ENCODE measurements around the gene DHX9.

The DHX9 gene

DNA sequence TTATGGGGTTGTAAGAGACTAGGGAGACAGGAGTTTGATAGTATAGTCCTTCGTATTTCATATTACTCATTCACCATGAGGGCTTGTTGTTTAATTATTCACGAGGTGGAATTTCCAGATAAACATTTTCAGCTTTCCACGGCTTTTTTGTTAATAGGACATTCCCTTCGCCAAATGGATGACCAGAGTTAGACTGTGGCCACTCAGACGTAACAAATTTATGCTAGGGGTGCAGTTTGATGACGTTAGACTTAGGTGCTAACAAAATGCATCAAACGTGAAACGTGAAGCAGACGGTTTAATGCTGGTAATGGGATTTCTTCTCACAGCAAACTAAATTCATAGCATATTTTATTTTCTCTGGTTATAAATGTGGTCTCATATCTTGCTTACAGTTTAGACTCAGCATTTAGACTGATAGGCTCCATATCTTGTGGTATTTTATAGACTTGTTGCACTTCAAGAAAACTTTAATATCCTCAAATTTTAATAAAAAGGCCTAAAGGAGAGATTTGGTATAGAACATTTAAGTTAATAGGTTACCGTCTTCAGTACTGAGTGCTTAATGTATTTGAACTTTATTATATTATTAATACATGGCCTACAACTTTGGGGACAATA, 2.3 kb downstream of the DHX9 start:
- peak; percentile 27 for DNase-seq (ENCODE audit: low spot score)

DNA sequence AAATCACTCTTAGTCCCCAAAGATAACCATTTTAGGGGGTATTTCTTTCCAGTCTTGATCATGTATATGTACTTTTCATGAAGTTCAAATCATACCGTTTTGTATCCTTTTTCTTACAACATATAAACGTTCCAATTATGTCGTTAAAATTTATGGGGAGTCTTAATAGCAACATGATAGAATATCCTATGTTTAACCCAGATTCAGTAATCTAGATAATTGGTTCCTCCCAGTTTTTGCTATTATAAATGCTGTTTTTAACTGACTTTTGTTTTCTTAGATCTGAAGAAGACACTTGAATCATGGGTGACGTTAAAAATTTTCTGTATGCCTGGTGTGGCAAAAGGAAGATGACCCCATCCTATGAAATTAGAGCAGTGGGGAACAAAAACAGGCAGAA, 3.1 kb downstream of the DHX9 start:
- DNase-seq (ENCODE audit: low spot score) = no peak

DNA sequence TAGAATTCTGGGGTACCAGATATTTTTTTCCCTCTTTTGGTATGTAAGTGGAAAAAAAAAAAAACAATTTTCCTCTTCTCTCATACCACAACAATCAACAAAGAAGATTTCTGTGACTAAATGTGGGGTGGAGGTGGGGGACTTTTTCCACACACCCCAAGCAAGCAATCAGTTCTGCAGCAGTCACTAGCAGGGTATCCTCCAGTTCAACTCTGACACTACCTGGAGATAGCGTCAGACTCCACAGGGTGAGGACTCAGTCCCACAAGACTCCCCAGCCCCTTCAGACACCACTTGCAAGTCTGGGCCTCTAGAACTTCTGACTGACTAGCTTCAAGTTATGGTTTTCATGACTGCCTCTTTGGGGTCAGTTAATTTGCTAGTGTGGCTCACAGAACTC, 6.2 kb downstream of the DHX9 start:
- DNase-seq (ENCODE audit: low spot score) = no peak

DNA sequence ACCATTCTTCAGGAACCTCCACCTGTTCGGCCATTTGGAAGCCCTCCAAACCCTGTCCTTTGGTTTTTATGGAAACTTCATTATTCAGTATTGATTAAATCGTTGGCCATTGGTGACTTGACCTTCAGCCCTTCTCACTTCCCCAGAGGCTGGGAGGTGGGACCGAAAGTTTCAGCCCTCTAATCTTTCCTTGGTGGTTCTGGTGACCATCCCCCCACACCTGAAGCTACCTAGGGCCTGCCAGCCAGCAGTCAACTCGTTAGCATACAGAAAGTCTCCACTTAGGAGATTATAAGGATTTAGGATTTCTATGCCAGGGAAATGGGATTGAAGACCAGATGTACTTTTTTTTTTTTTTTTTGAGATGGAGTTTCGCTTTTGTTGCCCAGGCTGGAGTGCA, 6.7 kb downstream of the DHX9 start:
- DNase-seq (ENCODE audit: low spot score) = no peak

DNA sequence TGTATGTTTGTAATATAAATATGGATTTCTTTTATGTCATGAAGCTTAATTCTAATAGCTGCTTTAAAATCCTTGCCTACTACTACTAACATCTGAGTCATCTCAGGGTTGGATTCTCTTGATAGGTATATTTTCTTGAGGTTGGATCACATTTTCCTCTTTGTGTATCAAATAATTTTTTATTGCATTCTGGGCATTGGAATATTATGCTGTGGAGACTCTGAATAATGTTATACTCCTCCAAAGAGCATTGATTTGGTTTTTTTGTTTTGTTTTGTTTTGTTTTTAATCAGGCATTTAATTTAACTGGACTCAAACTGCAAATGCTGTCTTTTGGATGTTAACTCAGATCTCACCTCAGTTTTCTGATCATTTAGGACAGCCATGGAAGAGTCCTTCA, 8.0 kb downstream of the DHX9 start:
- no peak for DNase-seq (ENCODE audit: low spot score)

DNA sequence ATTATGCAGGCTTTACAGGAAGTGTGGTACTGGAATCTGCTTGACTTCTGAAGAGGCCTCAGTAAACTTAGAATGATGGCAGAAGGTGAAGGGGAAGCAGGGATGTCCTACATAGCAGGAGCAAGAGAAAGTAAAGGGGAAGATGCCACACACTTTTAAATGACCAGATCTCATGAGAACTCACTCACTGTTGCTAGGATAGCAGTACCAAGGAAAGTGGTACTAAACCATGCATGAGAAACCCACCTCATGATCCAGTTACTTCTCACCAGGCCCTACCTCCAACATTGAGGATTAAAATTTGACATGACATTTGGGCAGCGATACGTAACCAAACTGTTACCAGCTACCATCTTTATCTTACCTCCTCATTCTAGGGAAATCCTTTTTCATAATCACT, 9.6 kb downstream of the DHX9 start:
- DNase-seq (ENCODE audit: low spot score) = no peak

DNA sequence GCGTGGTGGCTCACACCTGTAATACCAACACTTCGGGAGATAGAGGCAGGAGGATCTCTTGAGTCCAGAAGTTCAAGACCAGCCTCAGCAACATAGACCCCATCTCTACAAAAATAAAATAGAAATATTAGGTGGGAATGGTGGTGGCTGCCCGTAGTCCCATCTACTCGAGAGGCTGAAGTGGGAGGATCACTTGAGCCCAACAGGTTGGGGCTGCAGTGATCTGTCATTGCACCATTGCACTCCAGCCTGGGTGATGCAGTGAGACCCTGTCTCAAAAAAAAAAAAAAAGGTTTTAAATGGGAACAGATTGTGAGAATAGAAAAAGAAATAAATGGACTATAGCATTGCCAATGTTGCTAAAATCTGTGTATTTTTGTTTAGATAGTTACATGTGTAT, 11.2 kb downstream of the DHX9 start:
- no peak for DNase-seq (ENCODE audit: low spot score)

DNA sequence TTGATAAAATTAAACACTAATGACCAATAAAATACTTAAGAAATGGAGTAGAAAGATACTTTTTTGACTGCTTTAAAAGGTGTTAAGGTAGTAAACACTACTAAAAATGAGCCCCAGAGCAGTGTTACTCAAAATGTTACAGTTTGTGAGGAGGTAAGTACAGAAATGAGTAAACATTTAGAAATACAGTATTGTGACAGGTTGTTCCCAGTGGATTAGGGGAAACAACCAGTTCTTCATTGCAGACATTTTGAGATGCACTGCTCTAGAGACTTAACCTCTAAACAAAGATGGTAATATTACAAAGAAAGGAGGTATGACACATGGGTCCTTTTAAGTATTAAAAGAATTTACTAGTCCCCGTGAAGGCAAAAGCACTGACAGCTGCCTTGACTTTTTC, 12.7 kb downstream of the DHX9 start:
- DNase-seq (ENCODE audit: low spot score) = peak; percentile 22

DNA sequence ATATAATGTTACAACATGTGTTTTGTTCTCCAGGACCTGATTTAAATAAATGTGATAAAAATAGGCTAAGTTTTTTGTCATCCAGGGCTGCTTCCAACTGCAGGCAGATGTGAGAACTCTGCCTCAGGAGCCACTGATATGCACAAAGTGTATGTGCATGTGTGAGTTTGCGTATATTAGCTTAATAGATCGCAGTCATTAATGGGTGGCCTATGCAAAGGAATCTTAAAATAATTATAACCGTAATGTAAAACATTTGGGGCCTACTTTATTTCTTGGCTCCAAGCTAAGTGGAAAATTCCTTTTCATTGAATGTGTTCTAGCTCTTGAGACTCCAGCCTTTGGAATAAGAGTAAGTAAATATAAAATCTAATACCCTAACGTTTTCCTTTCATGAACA, 16.8 kb downstream of the DHX9 start:
- no peak for DNase-seq (ENCODE audit: low spot score)

DNA sequence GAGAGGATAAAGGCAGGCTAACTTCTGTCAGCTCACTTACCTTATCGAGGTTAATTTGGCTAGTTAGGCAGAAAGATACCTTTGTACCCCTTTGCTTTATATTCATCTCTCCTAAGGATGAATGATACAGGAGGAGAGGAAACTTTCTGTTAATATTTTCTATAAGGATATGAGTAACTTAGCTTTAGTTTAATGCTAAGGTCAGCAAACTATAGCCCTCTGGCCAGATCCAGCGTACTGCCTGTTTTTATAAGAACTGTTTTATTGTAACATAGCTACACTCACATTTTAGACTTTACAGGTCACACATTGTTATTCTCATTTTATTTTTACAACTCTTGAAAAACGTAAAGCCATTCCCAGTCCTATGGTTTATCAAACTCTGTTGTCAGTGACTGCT, 18.1 kb downstream of the DHX9 start:
- no peak for DNase-seq (ENCODE audit: low spot score)

DNA sequence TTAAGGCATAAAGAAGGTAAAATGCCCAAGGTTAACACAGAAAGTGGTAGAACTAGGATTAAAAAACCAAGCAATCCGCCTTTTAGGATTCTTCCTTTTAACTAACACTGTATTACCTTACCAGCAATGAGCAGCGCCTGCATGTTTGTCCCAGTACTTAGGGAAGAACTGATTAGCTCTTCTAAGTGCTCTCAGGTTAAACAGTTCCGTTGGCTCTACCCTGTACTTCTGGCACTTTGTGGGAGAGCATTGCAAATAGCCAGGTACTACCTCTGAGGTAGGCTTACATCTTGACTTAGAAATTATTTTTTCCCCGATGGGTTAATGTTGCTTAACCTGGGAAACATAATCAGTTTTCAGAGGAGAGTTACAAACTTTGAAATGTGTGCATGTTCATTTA, 21.5 kb downstream of the DHX9 start:
- no peak for DNase-seq (ENCODE audit: low spot score)

DNA sequence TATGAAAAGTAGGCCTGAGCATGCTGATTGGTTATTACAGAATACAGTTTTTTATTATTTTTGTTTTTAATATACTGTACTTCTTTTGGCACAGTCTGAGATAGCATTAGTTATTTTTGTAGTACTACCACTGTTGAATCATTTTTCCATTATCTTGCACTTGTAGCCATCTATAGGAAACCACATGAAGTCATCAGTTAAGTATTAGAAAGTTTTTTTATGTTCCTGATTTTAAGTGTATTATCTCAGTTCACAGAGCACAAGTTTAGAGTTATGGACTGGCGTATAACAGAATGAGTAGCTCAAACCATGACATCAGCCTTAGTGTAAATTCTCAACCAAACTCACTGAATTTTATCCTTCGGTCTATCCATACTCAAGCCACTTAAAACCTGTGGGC, 22.8 kb downstream of the DHX9 start:
- peak; percentile 28 for DNase-seq (ENCODE audit: low spot score)

DNA sequence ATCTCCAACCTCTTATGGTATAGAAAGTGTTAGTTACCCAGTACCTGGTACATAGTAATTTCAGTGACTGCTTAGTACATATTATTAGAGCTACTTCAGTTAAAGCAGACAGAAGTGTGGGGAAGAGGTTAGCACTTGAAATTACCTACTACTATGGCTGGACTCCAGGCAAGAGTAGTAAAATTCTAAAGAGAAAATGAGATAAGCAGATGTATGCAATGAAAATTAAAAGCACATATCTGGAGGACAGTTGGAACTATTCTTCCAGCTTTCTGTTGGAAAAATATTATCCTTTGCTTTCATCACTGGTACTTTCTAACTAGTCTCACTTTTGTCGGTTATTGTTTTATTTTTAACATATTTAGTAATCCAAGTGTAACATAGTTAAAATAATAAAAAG, 23.7 kb downstream of the DHX9 start:
- DNase-seq (ENCODE audit: low spot score) = no peak

DNA sequence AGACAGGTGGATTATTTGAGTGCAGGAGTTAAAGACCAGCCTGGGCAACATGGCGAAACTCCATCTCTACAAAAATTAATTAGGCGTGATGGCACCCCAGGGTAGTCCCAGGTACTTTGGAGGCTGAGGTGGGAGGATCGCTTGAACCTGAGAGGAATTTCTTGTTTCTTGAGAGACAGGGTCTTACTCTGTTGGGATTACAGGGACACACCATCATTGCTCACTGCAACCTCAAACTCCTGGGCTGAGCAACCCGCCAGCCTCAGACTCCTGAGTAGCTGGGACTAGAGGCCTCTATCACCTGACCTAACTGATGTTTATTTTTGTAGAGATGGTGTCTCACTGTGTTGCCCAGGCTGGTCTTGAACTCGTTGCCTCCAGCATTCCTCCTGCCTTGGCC, 24.8 kb downstream of the DHX9 start:
- no peak for DNase-seq (ENCODE audit: low spot score)

DNA sequence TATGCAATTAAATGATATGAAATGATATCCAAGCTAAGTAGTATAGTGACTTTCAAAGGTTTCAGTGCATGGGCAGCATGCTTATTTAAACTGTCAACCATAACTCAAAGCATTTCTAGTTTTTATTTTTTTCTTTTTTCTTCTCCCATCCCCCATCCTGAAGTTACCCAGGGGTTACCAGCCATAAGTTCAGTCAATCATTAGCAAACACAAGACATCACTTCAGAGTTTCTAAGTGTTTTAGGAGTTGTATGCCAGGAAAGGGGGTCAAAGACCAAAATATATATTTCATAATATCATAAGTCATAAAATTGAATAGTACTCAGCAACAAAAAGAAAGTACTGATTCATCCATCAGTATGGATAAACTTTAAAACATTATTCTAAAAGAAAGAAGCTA, 28.7 kb downstream of the DHX9 start:
- no peak for DNase-seq (ENCODE audit: low spot score)

DNA sequence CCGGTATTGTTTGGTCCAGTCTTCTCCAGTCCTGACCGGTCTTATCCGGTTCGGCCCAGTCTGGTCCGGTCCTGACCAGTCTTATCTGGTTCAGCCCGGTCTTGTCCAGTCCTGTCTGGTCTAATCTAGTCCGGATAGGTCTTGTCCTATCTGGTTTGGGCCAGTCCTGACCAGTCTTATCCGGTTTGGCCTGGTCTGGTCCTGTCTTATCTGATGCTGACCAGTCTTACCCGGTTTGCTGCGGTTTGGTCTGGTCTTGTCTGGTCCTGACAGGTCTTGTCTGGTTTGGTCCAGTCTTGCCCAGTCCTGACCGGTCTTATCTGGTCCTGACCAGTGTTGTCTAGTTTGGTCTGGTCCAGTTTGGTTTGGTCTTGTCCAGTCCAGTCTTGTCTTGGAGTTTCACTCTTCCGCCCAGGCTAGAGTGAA, 30.1 kb downstream of the DHX9 start:
- no peak for DNase-seq (ENCODE audit: low spot score)

DNA sequence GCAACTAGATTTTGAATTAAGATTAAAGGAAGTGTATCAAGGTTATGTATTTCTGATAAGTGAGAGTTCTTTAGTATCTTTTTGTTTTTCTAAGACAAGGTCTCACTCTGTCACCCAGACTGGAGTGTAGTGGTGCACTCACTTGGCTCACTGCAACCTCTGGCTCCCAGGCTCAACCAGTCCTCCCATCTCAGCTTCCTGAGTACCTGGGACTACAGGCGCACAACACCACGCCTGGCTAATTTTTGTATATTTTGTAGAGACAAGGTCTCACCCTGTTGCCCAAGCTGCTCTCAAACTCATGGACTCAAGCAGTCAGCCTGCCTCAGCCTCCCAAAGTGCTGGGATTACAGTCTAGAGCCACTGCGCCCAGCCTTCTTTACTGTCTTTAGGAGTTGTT, 33.7 kb downstream of the DHX9 start:
- no peak for DNase-seq (ENCODE audit: low spot score)

DNA sequence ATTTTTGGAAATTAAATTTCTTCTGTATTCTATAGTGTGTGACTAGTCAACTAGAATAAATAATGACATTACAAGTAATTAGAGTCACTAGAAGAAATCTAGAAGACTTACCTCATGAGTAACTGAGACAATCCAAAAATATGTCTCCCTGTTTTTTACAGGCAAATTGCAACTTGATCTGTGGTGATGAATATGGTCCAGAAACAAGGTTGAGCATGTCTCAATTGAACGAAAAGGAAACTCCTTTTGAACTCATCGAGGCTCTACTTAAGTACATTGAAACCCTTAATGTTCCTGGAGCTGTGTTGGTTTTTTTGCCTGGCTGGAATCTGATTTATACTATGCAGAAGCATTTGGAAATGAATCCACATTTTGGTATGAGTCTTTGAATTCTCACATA, 36.7 kb downstream of the DHX9 start:
- no peak for DNase-seq (ENCODE audit: low spot score)

DNA sequence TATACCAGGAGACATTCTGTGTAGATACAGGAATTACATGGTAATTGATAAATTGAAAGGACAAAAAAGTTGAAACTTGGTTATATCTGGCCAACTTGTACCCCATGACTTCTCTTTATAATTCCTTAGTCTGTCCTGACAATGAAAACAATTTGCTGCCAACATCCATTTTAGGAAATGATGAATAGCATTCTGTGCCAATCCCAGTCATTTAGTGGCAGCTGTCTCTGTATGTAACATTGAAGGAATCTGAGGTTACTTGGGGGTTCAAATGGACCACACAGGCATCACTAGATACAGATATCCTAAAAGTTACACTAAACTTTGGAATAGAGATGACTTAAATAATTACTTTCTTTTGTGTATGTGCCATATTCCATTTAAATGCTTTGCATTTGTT, 38.2 kb downstream of the DHX9 start:
- no peak for DNase-seq (ENCODE audit: low spot score)

DNA sequence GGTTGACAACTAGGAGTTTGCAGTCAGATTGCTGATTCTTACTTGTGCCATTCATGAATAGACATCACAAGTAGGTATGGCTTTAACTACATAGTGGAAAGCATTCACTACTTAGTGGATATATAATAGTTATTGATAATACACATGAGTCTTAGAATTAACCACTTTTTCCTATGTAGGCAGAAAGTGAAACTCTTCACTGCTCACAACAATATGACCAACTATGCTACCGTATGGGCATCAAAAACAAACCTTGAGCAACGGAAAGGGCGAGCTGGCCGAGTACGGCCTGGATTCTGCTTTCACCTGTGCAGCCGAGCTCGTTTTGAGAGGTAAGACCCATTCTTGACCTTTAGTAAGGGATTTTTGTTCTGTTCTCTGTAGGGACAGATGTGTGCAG, 38.7 kb downstream of the DHX9 start:
- peak; percentile 15 for DNase-seq (ENCODE audit: low spot score)

DNA sequence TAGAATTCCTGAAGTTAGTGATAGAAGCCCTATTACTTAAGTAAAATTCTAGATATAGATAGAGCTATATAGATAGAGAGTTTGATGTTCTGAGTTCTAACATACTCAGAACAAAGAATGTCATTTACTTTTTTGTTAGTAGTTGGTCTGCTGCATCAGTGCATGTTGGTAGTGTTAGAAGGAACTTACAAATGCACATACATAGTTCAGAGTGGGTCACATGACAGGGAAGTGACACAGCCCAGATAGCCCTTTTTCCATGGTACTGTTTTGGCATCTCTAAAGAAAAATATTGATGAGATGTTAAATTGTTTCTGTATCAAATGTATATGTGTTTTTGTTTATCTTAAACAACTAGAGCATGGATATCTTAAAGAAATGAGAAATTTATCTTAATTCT, 45.7 kb downstream of the DHX9 start:
- DNase-seq (ENCODE audit: low spot score) = no peak

DNA sequence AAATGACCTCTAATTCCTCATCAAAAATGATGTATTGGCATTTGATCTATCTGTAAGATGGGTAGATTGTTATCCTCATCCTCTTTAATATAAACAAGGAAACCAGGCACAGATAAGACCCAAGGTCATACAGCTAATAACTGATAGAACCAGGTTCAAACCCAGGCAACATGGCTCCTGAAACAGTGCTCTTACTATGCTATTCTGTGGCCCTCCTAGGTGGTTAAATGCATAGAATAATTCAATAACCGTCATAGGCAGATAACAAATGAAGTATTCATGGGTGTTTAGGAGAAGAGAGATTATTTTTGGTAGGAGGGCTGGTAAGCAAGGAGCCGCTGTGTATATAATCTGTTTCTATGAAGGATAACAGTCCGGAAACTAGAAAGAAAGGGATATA, 46.4 kb downstream of the DHX9 start:
- DNase-seq (ENCODE audit: low spot score) = no peak

DNA sequence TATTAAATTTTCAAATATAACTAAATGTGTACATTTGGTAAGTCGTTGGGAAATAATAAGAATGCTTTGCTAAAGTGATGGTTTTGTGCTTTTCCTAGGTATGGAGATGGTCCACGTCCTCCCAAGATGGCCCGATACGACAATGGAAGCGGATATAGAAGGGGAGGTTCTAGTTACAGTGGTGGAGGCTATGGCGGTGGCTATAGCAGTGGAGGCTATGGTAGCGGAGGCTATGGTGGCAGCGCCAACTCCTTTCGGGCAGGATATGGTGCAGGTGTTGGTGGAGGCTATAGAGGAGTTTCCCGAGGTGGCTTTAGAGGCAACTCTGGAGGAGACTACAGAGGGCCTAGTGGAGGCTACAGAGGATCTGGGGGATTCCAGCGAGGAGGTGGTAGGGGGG, 47.8 kb downstream of the DHX9 start:
- DNase-seq (ENCODE audit: low spot score) = no peak

DNA sequence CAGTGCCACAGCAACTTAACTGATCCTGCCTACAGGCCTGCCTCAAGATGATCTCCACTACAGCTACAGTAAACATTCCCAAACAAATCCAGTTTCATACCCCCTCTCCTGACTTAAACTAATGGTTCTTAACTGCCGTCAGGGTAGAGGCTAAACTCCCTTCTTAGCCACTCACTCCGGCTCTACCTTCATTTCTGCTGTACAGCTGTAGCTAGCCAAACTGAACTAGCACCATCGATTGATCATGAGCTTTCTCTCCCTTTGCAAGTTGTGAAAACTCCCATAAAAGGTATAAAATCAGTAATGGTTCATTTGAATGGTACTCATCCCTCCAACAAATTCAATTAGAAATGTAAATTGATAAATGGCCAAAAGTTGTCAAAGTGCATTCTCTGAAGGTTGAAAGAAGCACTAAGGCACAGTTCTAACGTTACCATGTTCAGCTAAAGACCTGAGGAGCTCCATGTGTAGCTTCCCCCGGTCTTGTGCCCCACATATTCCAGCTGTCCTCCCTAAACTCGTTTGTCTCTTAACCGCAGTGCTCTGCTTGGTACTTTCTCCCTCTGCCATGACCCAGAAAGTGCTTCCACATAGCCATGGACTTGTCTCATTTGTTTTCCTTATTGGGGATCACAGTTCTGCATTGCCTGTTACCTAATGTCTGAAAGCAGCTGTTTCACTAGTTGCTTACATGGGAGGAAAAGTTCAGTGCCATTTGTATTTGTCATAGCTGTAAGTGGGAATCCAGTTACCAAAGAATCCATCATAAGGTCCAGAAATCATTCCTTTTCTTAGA, 49.8 kb downstream of the DHX9 start:
- no peak for DNase-seq (ENCODE audit: low spot score)

Measured in activated CD4-positive, alpha-beta T cell treated with anti-CD3 and anti-CD28 coated beads, Interleukin-2, Interleukin-4, amounts not matched to agents 100 ng/mL and 50 ng/mL, durations not matched to agents 16 hours and 8 hours (primary cell).